22Rv1 (cell line): ENCODE measurements around the gene LRRC3.

Experiments used
- ZFX ChIP-seq: fragments of 450-650 bp; IDR thresholded peaks from 2 replicates; pipeline ENCODE4 v1.6.1; 2017; ENCODE audit warnings: antibody characterized with exemption, borderline replicate concordance
- TF ChIP-seq, protein P1 (sequence below): fragments of 450-650 bp; IDR thresholded peaks from 2 replicates; pipeline ENCODE4 v1.5.1; 2017; ENCODE audit warnings: mild to moderate bottlenecking

GRCh38 chr21:44456214-44456914, 1.1 kb downstream of the LRRC3 start:
- TF ChIP-seq, protein P1, sequence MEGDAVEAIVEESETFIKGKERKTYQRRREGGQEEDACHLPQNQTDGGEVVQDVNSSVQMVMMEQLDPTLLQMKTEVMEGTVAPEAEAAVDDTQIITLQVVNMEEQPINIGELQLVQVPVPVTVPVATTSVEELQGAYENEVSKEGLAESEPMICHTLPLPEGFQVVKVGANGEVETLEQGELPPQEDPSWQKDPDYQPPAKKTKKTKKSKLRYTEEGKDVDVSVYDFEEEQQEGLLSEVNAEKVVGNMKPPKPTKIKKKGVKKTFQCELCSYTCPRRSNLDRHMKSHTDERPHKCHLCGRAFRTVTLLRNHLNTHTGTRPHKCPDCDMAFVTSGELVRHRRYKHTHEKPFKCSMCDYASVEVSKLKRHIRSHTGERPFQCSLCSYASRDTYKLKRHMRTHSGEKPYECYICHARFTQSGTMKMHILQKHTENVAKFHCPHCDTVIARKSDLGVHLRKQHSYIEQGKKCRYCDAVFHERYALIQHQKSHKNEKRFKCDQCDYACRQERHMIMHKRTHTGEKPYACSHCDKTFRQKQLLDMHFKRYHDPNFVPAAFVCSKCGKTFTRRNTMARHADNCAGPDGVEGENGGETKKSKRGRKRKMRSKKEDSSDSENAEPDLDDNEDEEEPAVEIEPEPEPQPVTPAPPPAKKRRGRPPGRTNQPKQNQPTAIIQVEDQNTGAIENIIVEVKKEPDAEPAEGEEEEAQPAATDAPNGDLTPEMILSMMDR, result peak; percentile 44
- TF ChIP-seq ZFX, result no peak
